Thyroid gland (tissue), 4 donors: ENCODE data around the gene APLF. TPM values are rescaled to one million over a fixed set of nuclear protein-coding genes. Genes with fewer than 3 reads are reported as not detected.
"Not testable (repeated sequence)": the region's sequence is repeated elsewhere in the genome, so short reads cannot be mapped to it uniquely, and the experiment has no call there.

Experiments
- DNase-seq, 2 donors: peaks; one replicate each; pipeline ENCODE4 v3.0.0-alpha.2; 2019
- H3K27ac ChIP-seq, 3 donors: fragments of 200-600 bp; sonication (generic); 1 replicate in 2 of 3; 2 replicates in 1 of 3; pipeline ENCODE4 v1.5.1; 2016 to 2019; ENCODE audit warnings: mild to moderate bottlenecking in 1 of 3, moderate library complexity in 1 of 3
- H3K27me3 ChIP-seq: fragments of 200-600 bp; sonication (generic); one replicate; pipeline ENCODE4 v1.5.1; 2019
- H3K36me3 ChIP-seq, 2 donors: fragments of 200-600 bp; sonication (generic); one replicate each; pipeline ENCODE4 v1.5.1; 2016 to 2019
- H3K4me1 ChIP-seq, 2 donors: fragments of 200-600 bp; sonication (generic); one replicate each; pipeline ENCODE4 v1.5.1; 2017 to 2019
- H3K4me3 ChIP-seq, 3 donors: fragments of 200-600 bp; sonication (generic); replicated peaks in 1 of 3; 1 replicate in 2 of 3; 2 replicates in 1 of 3; pipeline ENCODE4 v1.5.1; 2016; ENCODE audit warnings: mild to moderate bottlenecking in 1 of 3
- H3K9me3 ChIP-seq: fragments of 200-600 bp; sonication (generic); one replicate; pipeline ENCODE4 v1.5.1; 2017
- CTCF ChIP-seq, 6 experiments: fragments of 200-600 bp in 3 of 6; fragments of 450-650 bp in 3 of 6; sonication (generic) in 3 of 6; IDR thresholded peaks; one replicate each; pipeline ENCODE4 v1.5.1; 2016 to 2019; ENCODE audit warnings: antibody characterized with exemption in 6 of 6, mild to moderate bottlenecking in 2 of 6, inconsistent platforms in 1 of 6, moderate library complexity in 1 of 6
- POLR2A ChIP-seq, 2 donors: fragments of 450-650 bp; IDR thresholded peaks; one replicate each; pipeline ENCODE4 v1.6.1; 2017; ENCODE audit warnings: antibody characterized with exemption in 2 of 2, mild to moderate bottlenecking in 2 of 2, moderate library complexity in 1 of 2
- WGBS, 2 donors: methylation state at CpG; one replicate each; pipeline ENCODE4 v1.1.5; 2017; 5-methylcytosine and 5-hydroxymethylcytosine counted together
- intact Hi-C: fragments of 100-400 bp; cut with DNase I; formaldehyde crosslinking; loops from one replicate; pipeline ENCODE4 v1.15.1; 2023
- total RNA-seq, 4 donors: library from RNA; depleted of rRNA; stranded (reverse); fragments of >200 nt; gene quantifications; one replicate each; pipeline ENCODE4 v1.2.3, GENCODE V29; 2016

APLF gene
- total RNA-seq, 4 donors from 2014 or later, result 8.7 to 12.9 (median 9.6) TPM

DNA sequence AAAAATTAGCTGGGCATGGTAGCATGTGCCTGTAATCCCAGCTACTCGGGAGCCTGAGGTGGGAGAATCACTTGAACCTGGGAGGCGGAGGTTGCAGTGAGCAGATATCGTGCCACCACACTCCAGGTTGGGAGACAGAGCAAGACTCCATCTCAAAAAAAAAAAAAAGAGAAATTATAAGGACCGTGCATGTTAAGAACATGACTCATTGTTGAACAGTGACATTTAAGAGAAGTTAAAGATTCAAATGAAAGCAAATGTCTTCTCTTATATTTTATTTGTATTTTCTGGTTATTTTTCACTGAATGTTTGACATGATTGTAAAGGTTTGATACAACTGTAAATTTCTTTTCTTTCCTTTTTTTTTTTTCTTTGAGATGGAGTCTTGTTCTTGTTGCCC lies 69.6 kb downstream of the APLF start:
- Histone ChIP-seq H3K27ac (no peak overlapping the region), H3K4me3 (no peak overlapping the region), H3K4me1 (no peaks in the 10 kb centered on the region), H3K27me3 (no peaks in the 10 kb centered on the region), H3K36me3 (no peaks in the 10 kb centered on the region), H3K9me3 (no peaks in the 10 kb centered on the region)
- no peak for DNase-seq
- 91% methylated on average over 4 of the region's 4 CpGs for WGBS, 2 donors
- TF ChIP-seq POLR2A (IDR thresholded peaks at IDR 0.05) (no peak), CTCF (IDR thresholded peaks at IDR 0.05) (no peak)
- intact Hi-C loops, result no loop called here

GRCh38 chr2:68537809-68538208 lies 70.4 kb downstream of the APLF start:
- TF ChIP-seq POLR2A (IDR thresholded peaks at IDR 0.05), result no peak
- TF ChIP-seq CTCF (IDR thresholded peaks at IDR 0.05), result no peak
- no peaks in the 10 kb centered on the region for H3K27me3 ChIP-seq
- DNase-seq, result no peak
- intact Hi-C loops, result no loop called here
- no peaks in the 10 kb centered on the region for H3K4me1 ChIP-seq
- 51 to 81% methylated on average over 2 of the region's 2 CpGs for WGBS, 2 donors
- no peaks in the 10 kb centered on the region for H3K9me3 ChIP-seq
- no peak overlapping the region for H3K4me3 ChIP-seq
- no peaks in the 10 kb centered on the region for H3K36me3 ChIP-seq
- H3K27ac ChIP-seq, result no peak overlapping the region

GRCh38 chr2:68544811-68545210 lies 77.4 kb downstream of the APLF start:
- no peak overlapping the region for H3K27ac ChIP-seq
- TF ChIP-seq POLR2A (IDR thresholded peaks at IDR 0.05) (no peak), CTCF (IDR thresholded peaks at IDR 0.05) (no peak)
- no peak overlapping the region for H3K4me3 ChIP-seq
- DNase-seq, result no peak
- H3K36me3 ChIP-seq, result no peaks in the 10 kb centered on the region
- H3K4me1 ChIP-seq, result no peaks in the 10 kb centered on the region
- H3K9me3 ChIP-seq, result no peaks in the 10 kb centered on the region
- intact Hi-C loops, result no loop called here
- H3K27me3 ChIP-seq, result no peaks in the 10 kb centered on the region
- 94 to 99% methylated on average over 2 of the region's 2 CpGs for WGBS, 2 donors

- Histone ChIP-seq H3K4me3 (no peak overlapping the region), H3K4me1 (no peaks in the 10 kb centered on the region), H3K9me3 (no peaks in the 10 kb centered on the region), H3K36me3 (no peaks in the 10 kb centered on the region), H3K27ac (no peak overlapping the region), H3K27me3 (no peaks in the 10 kb centered on the region)
- no peak for TF ChIP-seq CTCF (IDR thresholded peaks at IDR 0.05)
- no peak for TF ChIP-seq POLR2A (IDR thresholded peaks at IDR 0.05)
- 81% methylated on average over 1 of the region's 1 CpG for WGBS, 2 donors
- intact Hi-C loops, result no loop called here
- DNase-seq, result no peak
Measured at GRCh38 chr2:68548396-68548795, 81.0 kb downstream of the APLF start.

DNA sequence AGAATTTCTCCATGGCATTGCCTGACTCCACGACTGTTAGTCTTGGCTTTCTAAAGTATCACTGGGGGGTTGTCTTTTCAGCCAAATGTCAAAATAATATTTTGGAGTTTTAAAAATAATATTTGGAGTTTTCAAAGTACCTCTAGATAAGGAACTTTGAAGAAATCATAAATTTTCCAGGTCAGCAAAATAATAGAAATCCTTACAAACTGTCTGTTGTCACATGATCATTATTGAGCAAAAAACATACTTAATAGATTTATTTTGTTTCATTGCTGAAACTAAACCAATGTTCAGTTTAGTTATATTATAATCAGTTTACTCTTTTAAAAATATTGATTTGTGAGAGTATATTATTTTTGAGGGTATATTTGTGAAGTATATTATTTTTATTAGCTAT lies 85.7 kb downstream of the APLF start:
- intact Hi-C loops, result no loop called here
- TF ChIP-seq POLR2A (IDR thresholded peaks at IDR 0.05) (no peak), CTCF (IDR thresholded peaks at IDR 0.05) (no peak)
- H3K4me1 ChIP-seq, result no peaks in the 10 kb centered on the region
- no peaks in the 10 kb centered on the region for H3K36me3 ChIP-seq
- 83 to 91% methylated on average over 1 of the region's 1 CpG for WGBS, 2 donors
- no peak overlapping the region for H3K27ac ChIP-seq
- H3K27me3 ChIP-seq, result no peaks in the 10 kb centered on the region
- H3K4me3 ChIP-seq, result no peak overlapping the region
- no peak for DNase-seq
- no peaks in the 10 kb centered on the region for H3K9me3 ChIP-seq

- WGBS, 2 donors, result 96% methylated on average over 5 of the region's 5 CpGs
- H3K36me3 ChIP-seq, H3K4me3 ChIP-seq, H3K27me3 ChIP-seq, H3K9me3 ChIP-seq, DNase-seq, intact Hi-C loops, H3K27ac ChIP-seq, H3K4me1 ChIP-seq: not testable (repeated sequence)
Measured at GRCh38 chr2:68555425-68556206, 88.2 kb downstream of the APLF start.
